Measurements from ENCODE around the gene FAM13A.

- TF ChIP-seq CTCF (IDR thresholded peaks at IDR 0.05; ENCODE audit: low read length): peak; percentile 13; the same call in 1 of the 2 replicates
- no peak for TF ChIP-seq EZH2 (optimal IDR thresholded peaks at IDR 0.05; ENCODE audit: low read depth, low read length)
- no peak for TF ChIP-seq EZH2phosphoT487 (IDR thresholded peaks at IDR 0.05; ENCODE audit: low read length)
Observed at GRCh38 chr4:88802138-88802537, 254.8 kb downstream of the FAM13A start.

All from MM.1S (cell line).